Central memory CD8-positive, alpha-beta T cell (primary cell): ENCODE data around the gene SOWAHA.

Source experiments
- ATAC-seq: fragments of 150-1000 bp; cut with Tn5 transposase; replicated peaks from 2 replicates; pipeline ENCODE4 v1.10.0; 2022; ENCODE audit warnings: mild to moderate bottlenecking, moderate FRiP score, moderate number of reproducible peaks; ENCODE audit not compliant: poor library complexity, severe bottlenecking; ENCODE audit errors: extremely low read depth
- DNase-seq, 2 donors: peaks; one replicate each; pipeline ENCODE4 v3.0.0; 2021; ENCODE audit warnings: low spot score in 2 of 2
- H3K27ac Mint-ChIP-seq: one replicate; pipeline ENCODE4 v1.8.0; 2022; ENCODE audit warnings: low read depth, mild to moderate bottlenecking, moderate library complexity, mixed read lengths
- H3K27me3 Mint-ChIP-seq: one replicate; pipeline ENCODE4 v1.8.0; 2022; ENCODE audit warnings: mixed read lengths
- H3K36me3 Mint-ChIP-seq: one replicate; pipeline ENCODE4 v1.8.0; 2022; ENCODE audit warnings: mild to moderate bottlenecking, moderate library complexity, mixed read lengths; ENCODE audit not compliant: insufficient read depth
- H3K4me1 Mint-ChIP-seq: one replicate; pipeline ENCODE4 v1.8.0; 2022; ENCODE audit warnings: mixed read lengths
- H3K4me3 Mint-ChIP-seq: one replicate; pipeline ENCODE4 v1.8.0; 2022; ENCODE audit warnings: mild to moderate bottlenecking, moderate library complexity, mixed read lengths
- H3K9me3 Mint-ChIP-seq: one replicate; pipeline ENCODE4 v1.8.0; 2022; ENCODE audit warnings: mixed read lengths

SOWAHA gene

DNA sequence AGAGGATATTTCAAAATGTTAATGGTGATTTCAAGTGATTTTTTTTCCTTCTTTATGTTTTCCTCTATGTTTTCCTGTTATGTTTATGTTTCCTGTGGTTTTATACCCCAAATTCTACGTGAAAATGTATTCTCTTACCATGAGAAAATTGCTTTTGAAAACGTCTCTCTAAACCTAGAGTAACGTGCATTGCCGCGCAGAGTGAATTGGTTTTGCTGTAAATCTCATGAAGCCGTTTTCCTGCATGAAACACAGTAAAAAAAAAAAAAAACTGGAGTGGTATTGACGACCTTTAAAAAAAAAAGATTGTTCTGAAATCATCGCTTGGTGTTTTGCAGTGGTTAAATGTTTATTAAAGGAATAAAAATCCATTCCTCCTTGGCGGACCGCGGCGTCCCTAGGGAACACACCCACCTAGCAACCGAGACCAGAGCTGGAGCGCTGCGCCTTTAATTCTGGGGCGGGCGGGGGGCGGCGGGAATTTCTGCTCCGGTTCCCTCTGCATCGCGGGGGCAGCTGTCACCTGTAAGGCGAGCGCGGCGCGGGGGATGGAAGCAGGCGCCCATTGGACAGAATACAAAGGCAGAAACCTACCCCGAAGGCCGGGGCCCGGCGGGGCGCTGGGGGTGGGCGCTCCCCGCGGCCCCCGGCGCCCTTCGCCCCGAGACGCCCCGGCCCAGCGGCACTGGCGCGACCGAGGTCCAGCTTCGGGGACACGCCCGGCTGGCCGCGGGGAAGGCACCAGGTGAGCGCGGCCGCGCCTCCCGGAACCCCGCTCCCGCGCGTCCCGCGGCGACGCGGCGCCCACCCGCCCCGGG, at the start of gene SOWAHA:
Gene SOWAHA (plus strand): TSS at position 522 of the 818 bp plus-strand sequence. CDS start 320 bp downstream, outside the sequence.
- Mint-ChIP-seq H3K4me3 (peak within 1 kb of the TSS; percentile 68), H3K27me3 (peaks cover 40% of the 10 kb centered on the region), H3K4me1 (no peaks in the 10 kb centered on the region), H3K9me3 (no peaks in the 10 kb centered on the region), H3K27ac (no peak within 1 kb of the TSS), H3K36me3 (peaks cover 3% of the 10 kb centered on the region)
- DNase-seq: no peak
- ATAC-seq: no peak

DNA sequence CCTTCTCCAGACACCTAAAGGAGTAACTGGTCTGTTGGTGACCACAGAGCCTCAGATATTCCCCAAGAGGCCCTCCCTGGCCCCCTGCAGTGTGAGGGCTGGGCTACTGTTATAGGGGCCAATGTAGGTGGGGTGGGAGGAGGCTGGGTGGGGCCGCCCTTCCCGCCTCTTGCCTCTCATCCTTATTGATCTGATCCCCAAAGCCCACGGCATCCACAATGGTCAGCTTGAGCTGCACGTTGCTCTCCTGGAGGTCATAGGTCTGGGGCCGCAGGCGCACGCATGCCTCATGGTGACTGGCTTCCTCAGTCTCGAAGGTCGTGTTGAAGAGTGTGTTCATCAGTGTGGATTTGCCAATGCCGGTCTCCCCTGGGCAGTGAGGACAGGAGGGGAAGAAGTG, 49.1 kb upstream of the SOWAHA start:
- H3K4me1 Mint-ChIP-seq: peaks cover 8% of the 10 kb centered on the region
- DNase-seq (no peak), ATAC-seq (no peak)
- peaks cover 2% of the 10 kb centered on the region for H3K36me3 Mint-ChIP-seq
- H3K9me3 Mint-ChIP-seq: no peaks in the 10 kb centered on the region
- no peaks in the 10 kb centered on the region for H3K27me3 Mint-ChIP-seq
- H3K27ac Mint-ChIP-seq: no peak overlapping the region
- H3K4me3 Mint-ChIP-seq: no peak overlapping the region

GRCh38 chr5:132764671-132765238, 48.3 kb upstream of the SOWAHA start:
- Mint-ChIP-seq H3K27ac (no peak overlapping the region), H3K27me3 (no peaks in the 10 kb centered on the region), H3K4me1 (peaks cover 8% of the 10 kb centered on the region), H3K36me3 (peaks cover 2% of the 10 kb centered on the region), H3K9me3 (no peaks in the 10 kb centered on the region), H3K4me3 (no peak overlapping the region)
- DNase-seq (no peak), ATAC-seq (no peak)

DNA sequence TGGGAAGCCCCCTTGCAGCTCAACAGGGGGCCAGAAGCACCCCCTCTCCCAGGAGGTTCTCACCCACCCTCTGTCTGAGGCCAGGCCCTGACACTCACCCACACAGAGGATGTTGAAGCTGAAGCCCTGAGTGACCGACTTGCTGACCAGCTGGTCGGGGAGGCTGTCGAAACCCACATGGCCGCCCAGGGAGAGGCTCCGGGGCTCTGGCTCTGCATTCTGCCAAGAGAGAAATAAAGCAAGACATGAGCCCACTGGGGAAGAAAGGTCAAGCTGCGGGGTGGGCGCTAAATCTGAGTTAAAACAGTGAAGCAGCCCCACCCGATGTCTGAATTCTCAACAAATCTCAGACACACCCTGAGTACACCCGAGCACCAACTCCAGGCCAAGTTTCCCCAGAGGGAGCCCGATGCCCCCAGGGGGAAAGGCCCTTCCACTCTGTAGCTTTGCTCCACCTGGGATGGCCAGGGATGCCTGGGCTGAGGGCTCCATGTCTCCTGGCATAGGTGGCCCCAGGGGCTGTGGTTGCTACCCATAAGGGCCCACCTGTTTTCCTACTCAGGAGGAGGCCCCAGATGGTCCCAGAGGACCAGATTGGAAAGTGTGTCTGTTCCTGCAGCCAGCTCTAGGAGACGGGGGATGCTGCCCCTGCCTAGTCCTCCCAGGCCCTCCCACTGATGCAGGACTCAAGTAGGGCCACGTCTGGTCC, 47.6 kb upstream of the SOWAHA start:
- Mint-ChIP-seq H3K4me3 (no peak overlapping the region), H3K36me3 (peaks cover 2% of the 10 kb centered on the region), H3K27ac (no peak overlapping the region), H3K4me1 (peaks cover 8% of the 10 kb centered on the region), H3K27me3 (no peaks in the 10 kb centered on the region), H3K9me3 (no peaks in the 10 kb centered on the region)
- no peak for DNase-seq
- no peak for ATAC-seq

GRCh38 chr5:132766020-132766805, 46.9 kb upstream of the SOWAHA start:
- Mint-ChIP-seq H3K4me1 (peaks cover 8% of the 10 kb centered on the region), H3K27me3 (no peaks in the 10 kb centered on the region), H3K36me3 (peaks cover 2% of the 10 kb centered on the region), H3K4me3 (no peak overlapping the region), H3K27ac (no peak overlapping the region), H3K9me3 (no peaks in the 10 kb centered on the region)
- DNase-seq (no peak), ATAC-seq (no peak)

- peaks cover 8% of the 10 kb centered on the region for H3K4me1 Mint-ChIP-seq
- ATAC-seq (no peak), DNase-seq (no peak)
- H3K27me3 Mint-ChIP-seq: no peaks in the 10 kb centered on the region
- H3K4me3 Mint-ChIP-seq: no peak overlapping the region
- H3K9me3 Mint-ChIP-seq: no peaks in the 10 kb centered on the region
- no peak overlapping the region for H3K27ac Mint-ChIP-seq
- H3K36me3 Mint-ChIP-seq: peaks cover 2% of the 10 kb centered on the region
These were observed 46.4 kb upstream of the SOWAHA start for GRCh38 chr5:132766806-132767055.

DNA sequence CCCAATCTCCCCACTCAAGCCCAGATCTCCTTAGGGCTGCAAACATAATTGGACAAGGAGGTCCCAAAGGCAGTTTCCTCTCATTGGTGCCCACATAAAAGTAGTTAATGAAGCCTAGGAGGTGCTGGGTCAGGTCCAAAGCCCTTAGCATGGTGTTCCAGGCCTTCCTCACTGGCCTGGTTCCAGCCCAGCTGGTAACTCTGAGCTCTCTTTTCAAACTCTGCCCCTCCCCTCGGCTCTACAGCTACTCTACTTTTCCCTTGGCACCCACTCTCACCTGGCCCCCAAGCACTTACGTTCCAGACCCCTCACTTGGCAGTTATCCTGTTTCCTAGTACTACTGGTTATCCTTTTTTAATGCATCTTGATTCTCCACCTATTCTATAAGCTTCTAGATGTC, 46.0 kb upstream of the SOWAHA start:
- DNase-seq: no peak
- Mint-ChIP-seq H3K27me3 (no peaks in the 10 kb centered on the region), H3K9me3 (no peaks in the 10 kb centered on the region), H3K36me3 (peaks cover 2% of the 10 kb centered on the region), H3K27ac (no peak overlapping the region), H3K4me3 (no peak overlapping the region), H3K4me1 (peaks cover 8% of the 10 kb centered on the region)
- ATAC-seq: no peak

DNA sequence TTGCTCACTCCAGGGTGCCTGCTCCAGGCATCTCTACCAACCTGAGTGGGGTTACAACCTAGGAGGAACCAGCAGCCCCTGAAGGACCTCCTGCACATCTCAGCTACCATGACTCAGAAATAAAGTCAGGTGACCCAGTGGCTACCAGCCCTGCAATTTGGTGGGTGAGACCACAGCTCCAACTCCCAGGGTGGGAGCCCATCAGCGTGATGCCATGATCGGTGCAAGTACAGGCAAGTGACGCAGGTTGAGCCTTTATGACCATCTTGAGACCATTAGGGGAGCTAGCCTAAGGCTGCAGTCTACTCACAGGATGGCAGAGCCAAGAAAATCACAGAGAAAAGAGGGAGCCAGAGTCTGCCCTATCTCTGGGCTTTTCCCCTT, 44.6 kb upstream of the SOWAHA start:
- H3K36me3 Mint-ChIP-seq: peaks cover 2% of the 10 kb centered on the region
- peaks cover 9% of the 10 kb centered on the region for H3K4me1 Mint-ChIP-seq
- no peak for DNase-seq
- H3K27ac Mint-ChIP-seq: no peak overlapping the region
- H3K9me3 Mint-ChIP-seq: no peaks in the 10 kb centered on the region
- no peak for ATAC-seq
- H3K4me3 Mint-ChIP-seq: no peak overlapping the region
- H3K27me3 Mint-ChIP-seq: no peaks in the 10 kb centered on the region

- no peak for DNase-seq
- Mint-ChIP-seq H3K9me3 (no peaks in the 10 kb centered on the region), H3K27me3 (no peaks in the 10 kb centered on the region), H3K4me1 (peaks cover 25% of the 10 kb centered on the region), H3K4me3 (no peak overlapping the region), H3K27ac (no peak overlapping the region), H3K36me3 (no peaks in the 10 kb centered on the region)
- ATAC-seq: no peak
These were observed 42.5 kb upstream of the SOWAHA start for GRCh38 chr5:132770476-132771159.

- Mint-ChIP-seq H3K4me3 (no peak overlapping the region), H3K36me3 (no peaks in the 10 kb centered on the region), H3K27me3 (no peaks in the 10 kb centered on the region), H3K9me3 (no peaks in the 10 kb centered on the region), H3K4me1 (peaks cover 31% of the 10 kb centered on the region), H3K27ac (peak overlapping the region; percentile 35)
- DNase-seq: no peak
- ATAC-seq: no peak
These were observed 41.6 kb upstream of the SOWAHA start for GRCh38 chr5:132771503-132771998.

- no peaks in the 10 kb centered on the region for H3K9me3 Mint-ChIP-seq
- H3K27ac Mint-ChIP-seq: no peak overlapping the region
- peaks cover 25% of the 10 kb centered on the region for H3K4me1 Mint-ChIP-seq
These were observed 40.6 kb upstream of the SOWAHA start for GRCh38 chr5:132772291-132773070.

More at GRCh38 chr5:132772291-132773070, 40.6 kb upstream of the SOWAHA start:
- H3K27me3 Mint-ChIP-seq: no peaks in the 10 kb centered on the region
- no peak for ATAC-seq
- no peak overlapping the region for H3K4me3 Mint-ChIP-seq
- no peak for DNase-seq
- H3K36me3 Mint-ChIP-seq: no peaks in the 10 kb centered on the region
